Colonic mucosa (tissue), 4 donors: ENCODE data around the gene ABLIM2. TPM values are rescaled to one million over a fixed set of nuclear protein-coding genes. Genes with fewer than 3 reads are reported as not detected.

Source experiments
- DNase-seq: peaks from one replicate; pipeline ENCODE4 v3.0.0-alpha.2; 2020
- H3K27ac ChIP-seq: fragments of 200-600 bp; one replicate; pipeline ENCODE4 v1.8.0; 2021
- H3K27me3 ChIP-seq: fragments of 200-600 bp; one replicate; pipeline ENCODE4 v1.8.0; 2021
- H3K36me3 ChIP-seq: fragments of 200-600 bp; one replicate; pipeline ENCODE4 v1.8.0; 2021
- H3K4me1 ChIP-seq: fragments of 200-600 bp; one replicate; pipeline ENCODE4 v1.8.0; 2021; ENCODE audit warnings: mild to moderate bottlenecking
- H3K4me3 ChIP-seq: fragments of 200-600 bp; one replicate; pipeline ENCODE4 v1.8.0; 2021
- H3K9ac ChIP-seq, 2 donors: one replicate each; pipeline ENCODE4 v1.7.0; 2013; ENCODE audit warnings: control low read depth in 2 of 2, low read depth in 2 of 2, low read length in 2 of 2
- H3K9me3 ChIP-seq: fragments of 200-600 bp; one replicate; pipeline ENCODE4 v1.8.0; 2021
- CTCF ChIP-seq: fragments of 200-600 bp; IDR thresholded peaks from one replicate; pipeline ENCODE4 v1.8.0; 2022; ENCODE audit warnings: antibody characterized with exemption, mild to moderate bottlenecking
- intact Hi-C: fragments of 100-400 bp; cut with DNase I; formaldehyde crosslinking; loops from one replicate; pipeline ENCODE4 v1.14.1; 2022
- total RNA-seq, 2 donors: library from RNA; stranded (reverse); fragmentation: NEBNext Ultra II Directional in 1 of 2; extraction: Animal tissue kit (Norgen Biotek cat#: 25700) in 1 of 2; gene quantifications; one replicate each; pipeline ENCODE4 v1.2.1, GENCODE V29; 2021
- donor health status: healthy.
- donor health status: DM: no; HTN: no; CAD: no.
- donor health status: DM: no; HTN: no; CAD: no.

The ABLIM2 gene
- total RNA-seq, 2 donors from 2014 or later: 11.1 to 11.5 TPM

GRCh38 chr4:8038719-8039251 is 119.8 kb downstream of the ABLIM2 start:
- intact Hi-C loops: no loop called here
- Histone ChIP-seq H3K36me3 (no peaks in the 10 kb centered on the region), H3K27ac (no peak overlapping the region), H3K27me3 (no peaks in the 10 kb centered on the region), H3K4me1 (no peaks in the 10 kb centered on the region), H3K9me3 (no peaks in the 10 kb centered on the region), H3K9ac (no peak overlapping the region), H3K4me3 (no peak overlapping the region)
- no peak for TF ChIP-seq CTCF
- no peak for DNase-seq

GRCh38 chr4:8038083-8038482 is 120.5 kb downstream of the ABLIM2 start:
- Histone ChIP-seq H3K9ac (no peak overlapping the region), H3K27ac (no peak overlapping the region), H3K4me1 (no peaks in the 10 kb centered on the region), H3K36me3 (no peaks in the 10 kb centered on the region), H3K4me3 (no peak overlapping the region), H3K27me3 (no peaks in the 10 kb centered on the region), H3K9me3 (no peaks in the 10 kb centered on the region)
- no peak for DNase-seq
- no peak for TF ChIP-seq CTCF
- intact Hi-C loops: no loop called here

GRCh38 chr4:8037150-8037769 is 121.4 kb downstream of the ABLIM2 start:
- Histone ChIP-seq H3K27me3 (no peaks in the 10 kb centered on the region), H3K9ac (no peak overlapping the region), H3K36me3 (no peaks in the 10 kb centered on the region), H3K4me1 (no peaks in the 10 kb centered on the region), H3K4me3 (no peak overlapping the region), H3K9me3 (no peaks in the 10 kb centered on the region), H3K27ac (no peak overlapping the region)
- no peak for TF ChIP-seq CTCF
- DNase-seq: no peak
- intact Hi-C loops: no loop called here

- Histone ChIP-seq H3K9me3 (no peaks in the 10 kb centered on the region), H3K9ac (no peak overlapping the region), H3K36me3 (no peaks in the 10 kb centered on the region), H3K27ac (no peak overlapping the region), H3K4me1 (no peaks in the 10 kb centered on the region), H3K4me3 (no peak overlapping the region), H3K27me3 (no peaks in the 10 kb centered on the region)
- no peak for TF ChIP-seq CTCF
- intact Hi-C loops: no loop called here
- no peak for DNase-seq
These were observed 123.2 kb downstream of the ABLIM2 start for GRCh38 chr4:8035371-8035780.

GRCh38 chr4:8033829-8034528 is 124.6 kb downstream of the ABLIM2 start:
- no peak for TF ChIP-seq CTCF
- Histone ChIP-seq H3K36me3 (no peaks in the 10 kb centered on the region), H3K4me3 (no peak overlapping the region), H3K9me3 (no peaks in the 10 kb centered on the region), H3K27ac (no peak overlapping the region), H3K9ac (no peak overlapping the region), H3K4me1 (no peaks in the 10 kb centered on the region), H3K27me3 (no peaks in the 10 kb centered on the region)
- DNase-seq: no peak
- intact Hi-C loops: no loop called here
